K562 (cell line): ENCODE results near the gene TMEM243. TPM values are rescaled to one million over a fixed set of nuclear protein-coding genes. Genes with fewer than 3 reads are reported as not detected.

Experiments
- BCOR ChIP-seq: fragments of 450-650 bp; IDR thresholded peaks from 2 replicates; pipeline ENCODE4 v1.6.1; 2016
- BRF2 ChIP-seq: IDR thresholded peaks from 3 replicates; pipeline ENCODE4 v1.6.1; 2011; ENCODE audit warnings: borderline replicate concordance, mild to moderate bottlenecking; ENCODE audit not compliant: insufficient read length, insufficient read depth
- CBFB ChIP-seq: sonication (generic); formaldehyde crosslinking; IDR thresholded peaks from 2 replicates; pipeline ENCODE4 v1.4.0; 2020; ENCODE audit warnings: mild to moderate bottlenecking, missing genetic modification reagents
- CCNT2 ChIP-seq: IDR thresholded peaks from 2 replicates; pipeline ENCODE4 v1.6.1; 2011; ENCODE audit warnings: borderline replicate concordance, low read depth, mild to moderate bottlenecking, moderate library complexity, mixed read lengths, low read length; ENCODE audit not compliant: insufficient read length; ENCODE audit errors: extremely low read depth
- CEBPG ChIP-seq, 3 experiments: fragments of 200-800 bp in 1 of 3; sonication (Bioruptor generic) in 1 of 3; sonication (generic) in 1 of 3; formaldehyde crosslinking in 1 of 3; IDR thresholded peaks in 2 of 3; conservative IDR thresholded peaks in 1 of 3; 2 replicates each; pipeline versions ENCODE4 v1.6.1 to v1.8.0; 2016 to 2022; ENCODE audit warnings: missing compliant biosample characterization in 2 of 3, missing genetic modification characterization in 2 of 3, mild to moderate bottlenecking in 1 of 3, missing genetic modification reagents in 1 of 3
- CREB3L1 ChIP-seq: fragments of 450-650 bp; IDR thresholded peaks from 2 replicates; pipeline ENCODE4 v1.6.1; 2014; ENCODE audit warnings: low read depth, mild to moderate bottlenecking, moderate library complexity, borderline replicate concordance
- DPF2 ChIP-seq: fragments of 450-650 bp; IDR thresholded peaks from 2 replicates; pipeline ENCODE4 v1.6.1; 2016
- EGR1 ChIP-seq: fragments of 450-650 bp; conservative IDR thresholded peaks from 2 replicates; pipeline ENCODE4 v1.6.1; 2017; ENCODE audit warnings: mild to moderate bottlenecking
- ELF4 ChIP-seq: fragments of 450-650 bp; formaldehyde crosslinking; IDR thresholded peaks from 2 replicates; pipeline ENCODE4 v1.4.0; 2022; ENCODE audit warnings: missing genetic modification characterization
- ETV1 ChIP-seq: fragments of 450-650 bp; conservative IDR thresholded peaks from 2 replicates; pipeline ENCODE4 v1.6.1; 2016; ENCODE audit warnings: missing genetic modification characterization, control low read depth, low read depth, missing compliant biosample characterization
- HLTF ChIP-seq: fragments of 450-650 bp; IDR thresholded peaks from 2 replicates; pipeline ENCODE4 v1.6.1; 2016
- KAT7 ChIP-seq: sonication (generic); formaldehyde crosslinking; IDR thresholded peaks from 2 replicates; pipeline ENCODE4 v1.8.0; 2022; ENCODE audit warnings: missing genetic modification reagents, mild to moderate bottlenecking, borderline replicate concordance
- KLF13 ChIP-seq: fragments of 450-650 bp; IDR thresholded peaks from 2 replicates; pipeline ENCODE4 v1.6.1; 2016; ENCODE audit warnings: missing genetic modification characterization, low read depth, mild to moderate bottlenecking, missing compliant biosample characterization, moderate library complexity, borderline replicate concordance
- L3MBTL2 ChIP-seq: fragments of 450-650 bp; IDR thresholded peaks from 2 replicates; pipeline ENCODE4 v1.6.1; 2016; ENCODE audit warnings: mild to moderate bottlenecking, moderate library complexity
- MYC ChIP-seq, 2 experiments: fragments of 250-450 bp in 1 of 2; sonication (Bioruptor Pico) in 1 of 2; IDR thresholded peaks; 2 replicates each; pipeline versions ENCODE4 v1.5.1 to v1.6.1; 2012 to 2021; ENCODE audit warnings: low read depth in 2 of 2, borderline replicate concordance in 1 of 2, improper control_type of control experiment in 1 of 2, low read length in 1 of 2, mild to moderate bottlenecking in 1 of 2, moderate library complexity in 1 of 2
- NCOA2 ChIP-seq, 2 experiments: fragments of 450-650 bp; IDR thresholded peaks; 2 replicates each; pipeline ENCODE4 v1.6.1; 2018; ENCODE audit warnings: mild to moderate bottlenecking in 2 of 2, moderate library complexity in 1 of 2; ENCODE audit not compliant: partially characterized antibody in 2 of 2
- NFIC ChIP-seq: fragments of 450-650 bp; IDR thresholded peaks from 2 replicates; pipeline ENCODE4 v1.6.1; 2017; ENCODE audit warnings: mild to moderate bottlenecking, inconsistent platforms
- NR1H2 ChIP-seq: sonication (generic); formaldehyde crosslinking; IDR thresholded peaks from 2 replicates; pipeline ENCODE4 v1.4.0; 2020; ENCODE audit warnings: mild to moderate bottlenecking, missing genetic modification reagents
- RAD51 ChIP-seq: fragments of 450-650 bp; IDR thresholded peaks from 2 replicates; pipeline ENCODE4 v1.7.1; 2016; ENCODE audit warnings: low read depth, mild to moderate bottlenecking, borderline replicate concordance
- TBP ChIP-seq: optimal IDR thresholded peaks from 2 replicates; pipeline ENCODE3; 2011; ENCODE audit warnings: low read depth, low read length, improper control_type of control experiment
- TEAD4 ChIP-seq, 2 experiments: sonication (generic) in 1 of 2; formaldehyde crosslinking in 1 of 2; IDR thresholded peaks; 2 replicates each; pipeline versions ENCODE4 v1.6.1 to v1.8.0; 2012 to 2022; ENCODE audit warnings: borderline replicate concordance in 1 of 2, inconsistent platforms in 1 of 2, low read length in 1 of 2, mild to moderate bottlenecking in 1 of 2, missing genetic modification reagents in 1 of 2
- TFAP4 ChIP-seq: sonication (generic); formaldehyde crosslinking; IDR thresholded peaks from 2 replicates; pipeline ENCODE4 v1.8.0; 2022; ENCODE audit warnings: missing genetic modification reagents, mild to moderate bottlenecking, moderate library complexity, borderline replicate concordance
- ZNF217 ChIP-seq: sonication (generic); formaldehyde crosslinking; IDR thresholded peaks from 2 replicates; pipeline ENCODE4 v1.8.0; 2022; ENCODE audit warnings: mild to moderate bottlenecking, missing genetic modification reagents
- ZSCAN29 ChIP-seq: fragments of 450-650 bp; IDR thresholded peaks from 2 replicates; pipeline ENCODE4 v1.6.1; 2017
- polyA plus RNA-seq, 8 experiments: library from polyadenylated mRNA; depleted of rRNA in 4 of 8; stranded (reverse) in 5 of 8; unstranded in 3 of 8; fragments of >200 nt; fragmentation: Nextera tagmentation in 2 of 8; fragmentation: Illumina TruSeq in 1 of 8; extraction: Ambion mirVana in 2 of 8; extraction: Trizol in 1 of 8; gene quantifications; 2 replicates each; pipeline versions ENCODE4 v1.2.1 to v1.2.3, GENCODE V29; 2011 to 2014; ENCODE audit warnings: inconsistent platforms in 1 of 8, missing spikeins in 1 of 8
- total RNA-seq, 7 experiments: library from RNA; depleted of rRNA in 6 of 7; stranded (reverse); fragments of >200 nt in 6 of 7; fragmentation: Illumina TruSeq in 2 of 7; extraction: Trizol in 2 of 7; gene quantifications; 2 replicates each; pipeline versions ENCODE4 v1.2.1 to v1.2.3, GENCODE V29; 2011 to 2021; ENCODE audit warnings: low replicate concordance in 1 of 7
- TF ChIP-seq, protein P1 (sequence below): fragments of 250-450 bp; sonication (Bioruptor Pico); IDR thresholded peaks from 2 replicates; pipeline ENCODE4 v1.6.1; 2021; ENCODE audit warnings: mild to moderate bottlenecking

TMEM243 gene
- total and polyA plus RNA-seq, 9 of the 15 experiments (the other 6 are each of a cell fraction or from before 2014, with no cell fraction given), result 3.9 to 8.6 (median 6.1) TPM

- TF ChIP-seq NR1H2 (CRISPR knock-in tag) (no peak), CEBPG (CRISPR knock-in tag; IDR thresholded peaks at IDR 0.05) (no peak), CEBPG (tag; conservative IDR thresholded peaks at IDR 0.05 in 1 of 2, IDR thresholded peaks at IDR 0.05 in 1 of 2) (no peak), ELF4 (0 out of 2 replicates have a peak, but pooled peaks have one; percentile 37), L3MBTL2 (peak; percentile 86), BCOR (peak; percentile 59; the same call in 1 of the 2 replicates), ZSCAN29 (no peak), NFIC (peak; percentile 17; the same call in 1 of the 2 replicates), TEAD4 (IDR thresholded peaks at IDR 0.05; ENCODE audit: low read length) (peak; percentile 17), TEAD4 (CRISPR knock-in tag; IDR thresholded peaks at IDR 0.05; ENCODE audit: borderline replicate concordance) (no peak), BRF2 (no peak), CBFB (CRISPR knock-in tag) (peak; percentile 0; the same call in 1 of the 2 replicates), KLF13 (tag) (0 out of 2 replicates have a peak, but pooled peaks have one; percentile 3), MYC (IDR thresholded peaks at IDR 0.05; ENCODE audit: low read depth, low read length) (peak; percentile 90), MYC (CRISPR knock-in tag; IDR thresholded peaks at IDR 0.05; ENCODE audit: borderline replicate concordance, low read depth) (peak; percentile 35; the same call in 1 of the 2 replicates), TFAP4 (CRISPR knock-in tag) (peak; percentile 63), KAT7 (0 out of 2 replicates have a peak, but pooled peaks have one; percentile 90), EGR1 (peak; percentile 93), ZNF217 (CRISPR knock-in tag) (no peak), DPF2 (0 out of 2 replicates have a peak, but pooled peaks have one; percentile 36), NCOA2 (IDR thresholded peaks at IDR 0.05; ENCODE audit: partially characterized antibody in 2 of 2) (no peak), ETV1 (tag) (peak; percentile 51; the same call in 1 of the 2 replicates), CREB3L1 (peak; percentile 84), RAD51 (no peak), TBP (peak; percentile 14), CCNT2 (peak; percentile 52), HLTF (no peak)
- TF ChIP-seq, protein P1, sequence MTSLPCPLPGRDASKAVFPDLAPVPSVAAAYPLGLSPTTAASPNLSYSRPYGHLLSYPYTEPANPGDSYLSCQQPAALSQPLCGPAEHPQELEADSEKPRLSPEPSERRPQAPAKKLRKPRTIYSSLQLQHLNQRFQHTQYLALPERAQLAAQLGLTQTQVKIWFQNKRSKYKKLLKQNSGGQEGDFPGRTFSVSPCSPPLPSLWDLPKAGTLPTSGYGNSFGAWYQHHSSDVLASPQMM (CRISPR knock-in tag), result no peak
These were observed at the start of gene TMEM243 (continued) for GRCh38 chr7:87219545-87220025.
